Peyer's patch (tissue), 4 donors: ENCODE results near the gene RPS6KB1.
"Not testable (repeated sequence)": the region's sequence is repeated elsewhere in the genome, so short reads cannot be mapped to it uniquely, and the experiment has no call there.

Source experiments
- POLR2A ChIP-seq, 2 donors: fragments of 450-650 bp; IDR thresholded peaks; one replicate each; pipeline ENCODE4 v1.5.1; 2017; ENCODE audit warnings: antibody characterized with exemption in 2 of 2, mild to moderate bottlenecking in 2 of 2, moderate library complexity in 2 of 2
- TF ChIP-seq, protein P1 (sequence below), 6 experiments: fragments of 450-650 bp in 4 of 6; fragments of 200-600 bp in 2 of 6; sonication (generic) in 1 of 6; IDR thresholded peaks; one replicate each; pipeline ENCODE4 v1.5.1; 2017 to 2019; ENCODE audit warnings: antibody characterized with exemption in 6 of 6, mild to moderate bottlenecking in 3 of 6, moderate library complexity in 1 of 6

DNA sequence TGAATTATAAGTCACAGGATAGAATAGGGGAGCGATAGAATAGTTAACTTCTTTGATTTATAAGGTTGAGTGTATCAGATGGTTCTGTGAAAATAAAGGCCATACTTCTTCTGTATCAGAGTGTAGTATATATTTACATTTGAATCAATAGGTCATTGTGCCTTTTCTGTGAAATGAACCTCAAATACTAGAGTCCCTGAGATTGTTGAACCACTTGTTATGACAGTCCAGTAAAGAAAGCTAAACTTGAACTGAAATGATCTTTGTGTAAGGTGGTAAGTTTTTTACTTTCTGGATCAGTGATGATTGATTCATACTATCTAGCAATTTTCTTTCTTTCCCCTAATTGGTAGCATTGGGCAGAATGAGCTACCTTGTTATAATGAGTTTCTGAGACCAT is 40.4 kb downstream of the RPS6KB1 start:
- TF ChIP-seq, protein P1, sequence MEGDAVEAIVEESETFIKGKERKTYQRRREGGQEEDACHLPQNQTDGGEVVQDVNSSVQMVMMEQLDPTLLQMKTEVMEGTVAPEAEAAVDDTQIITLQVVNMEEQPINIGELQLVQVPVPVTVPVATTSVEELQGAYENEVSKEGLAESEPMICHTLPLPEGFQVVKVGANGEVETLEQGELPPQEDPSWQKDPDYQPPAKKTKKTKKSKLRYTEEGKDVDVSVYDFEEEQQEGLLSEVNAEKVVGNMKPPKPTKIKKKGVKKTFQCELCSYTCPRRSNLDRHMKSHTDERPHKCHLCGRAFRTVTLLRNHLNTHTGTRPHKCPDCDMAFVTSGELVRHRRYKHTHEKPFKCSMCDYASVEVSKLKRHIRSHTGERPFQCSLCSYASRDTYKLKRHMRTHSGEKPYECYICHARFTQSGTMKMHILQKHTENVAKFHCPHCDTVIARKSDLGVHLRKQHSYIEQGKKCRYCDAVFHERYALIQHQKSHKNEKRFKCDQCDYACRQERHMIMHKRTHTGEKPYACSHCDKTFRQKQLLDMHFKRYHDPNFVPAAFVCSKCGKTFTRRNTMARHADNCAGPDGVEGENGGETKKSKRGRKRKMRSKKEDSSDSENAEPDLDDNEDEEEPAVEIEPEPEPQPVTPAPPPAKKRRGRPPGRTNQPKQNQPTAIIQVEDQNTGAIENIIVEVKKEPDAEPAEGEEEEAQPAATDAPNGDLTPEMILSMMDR (IDR thresholded peaks at IDR 0.05) = not testable (repeated sequence)
- TF ChIP-seq POLR2A (IDR thresholded peaks at IDR 0.05) = not testable (repeated sequence)
